Mesendoderm (in vitro differentiated cells): Measurements from ENCODE around the gene TRMT61B. TPM values are rescaled to one million over a fixed set of nuclear protein-coding genes. Genes with fewer than 3 reads are reported as not detected.
A peak's percentile ranks its signal among the peaks of the same experiment; 100 is the strongest.

Source experiments
- DNase-seq: peaks from one replicate; pipeline ENCODE4 v3.0.0; 2013
- H2AK5ac ChIP-seq: 2 replicates; pipeline ENCODE4 v1.6.1; 2013; ENCODE audit warnings: low read length, inconsistent platforms
- H2BK120ac ChIP-seq: 2 replicates; pipeline ENCODE4 v1.6.1; 2013; ENCODE audit warnings: low read depth, mild to moderate bottlenecking, low read length, moderate library complexity, mixed read lengths
- H2BK15ac ChIP-seq: replicated peaks from 2 replicates; pipeline ENCODE4 v1.6.1; 2013; ENCODE audit warnings: low read depth, mild to moderate bottlenecking, moderate library complexity
- H2BK5ac ChIP-seq: 2 replicates; pipeline ENCODE4 v1.6.1; 2013; ENCODE audit warnings: low read length, inconsistent platforms
- H3K18ac ChIP-seq: 2 replicates; pipeline ENCODE4 v1.6.1; 2013; ENCODE audit warnings: mild to moderate bottlenecking, low read length, mixed read lengths
- H3K23ac ChIP-seq: one replicate; pipeline ENCODE4 v1.6.1; 2013; ENCODE audit warnings: low read length
- H3K27ac ChIP-seq: 2 replicates; pipeline ENCODE4 v1.5.1; 2013; ENCODE audit warnings: low read depth, mild to moderate bottlenecking, inconsistent platforms, low read length, moderate library complexity
- H3K27me3 ChIP-seq: 2 replicates; pipeline ENCODE4 v1.6.1; 2013; ENCODE audit warnings: low read length, control low read depth, mild to moderate bottlenecking, inconsistent platforms; ENCODE audit not compliant: insufficient read depth, poor library complexity
- H3K36me3 ChIP-seq: 2 replicates; pipeline ENCODE4 v1.6.1; 2013; ENCODE audit warnings: low read length, inconsistent platforms; ENCODE audit not compliant: control insufficient read depth, insufficient read depth
- H3K4ac ChIP-seq: one replicate; pipeline ENCODE4 v1.6.1; 2013; ENCODE audit warnings: low read depth, mild to moderate bottlenecking, low read length, moderate library complexity
- H3K4me1 ChIP-seq: 2 replicates; pipeline ENCODE4 v1.6.1; 2013; ENCODE audit warnings: low read depth, low read length, inconsistent platforms; ENCODE audit not compliant: control insufficient read depth
- H3K4me2 ChIP-seq: 2 replicates; pipeline ENCODE4 v1.6.1; 2013; ENCODE audit warnings: low read length
- H3K4me3 ChIP-seq: 2 replicates; pipeline ENCODE4 v1.5.1; 2013; ENCODE audit warnings: mild to moderate bottlenecking, low read length
- H3K56ac ChIP-seq: one replicate; pipeline ENCODE4 v1.6.1; 2013; ENCODE audit warnings: low read length
- H3K79me1 ChIP-seq: 2 replicates; pipeline ENCODE4 v1.6.1; 2013; ENCODE audit warnings: low read length, inconsistent platforms
- H3K79me2 ChIP-seq: 2 replicates; pipeline ENCODE4 v1.6.1; 2013; ENCODE audit warnings: mild to moderate bottlenecking, low read length; ENCODE audit not compliant: control insufficient read depth, insufficient read depth
- H3K9ac ChIP-seq: 2 replicates; pipeline ENCODE4 v1.6.1; 2013; ENCODE audit warnings: low read length, inconsistent platforms
- H4K5ac ChIP-seq: one replicate; pipeline ENCODE4 v1.6.1; 2013; ENCODE audit warnings: low read length
- H4K8ac ChIP-seq: one replicate; pipeline ENCODE4 v1.6.1; 2013; ENCODE audit warnings: low read depth, mild to moderate bottlenecking, control low read depth, low read length, moderate library complexity
- WGBS: extraction: QIAGEN DNeasy Blood & Tissue Kit; methylation state at CpG from one replicate; pipeline ENCODE4 v1.1.7; 2013; ENCODE audit warnings: low lambda C conversion rate, missing lambda C conversion rate; ENCODE audit not compliant: insufficient coverage; ENCODE audit errors: extremely low coverage; 5-methylcytosine and 5-hydroxymethylcytosine counted together
- polyA plus RNA-seq, 2 experiments: library from polyadenylated mRNA; stranded (reverse); fragments of 200-250 nt; gene quantifications; one replicate each; pipeline ENCODE4 v1.2.3, GENCODE V29; 2013

TRMT61B gene
- polyA plus RNA-seq (2013, experiment 1 of 2), result 22.6 TPM
- polyA plus RNA-seq (2013, experiment 2 of 2), result 27.8 TPM

DNA sequence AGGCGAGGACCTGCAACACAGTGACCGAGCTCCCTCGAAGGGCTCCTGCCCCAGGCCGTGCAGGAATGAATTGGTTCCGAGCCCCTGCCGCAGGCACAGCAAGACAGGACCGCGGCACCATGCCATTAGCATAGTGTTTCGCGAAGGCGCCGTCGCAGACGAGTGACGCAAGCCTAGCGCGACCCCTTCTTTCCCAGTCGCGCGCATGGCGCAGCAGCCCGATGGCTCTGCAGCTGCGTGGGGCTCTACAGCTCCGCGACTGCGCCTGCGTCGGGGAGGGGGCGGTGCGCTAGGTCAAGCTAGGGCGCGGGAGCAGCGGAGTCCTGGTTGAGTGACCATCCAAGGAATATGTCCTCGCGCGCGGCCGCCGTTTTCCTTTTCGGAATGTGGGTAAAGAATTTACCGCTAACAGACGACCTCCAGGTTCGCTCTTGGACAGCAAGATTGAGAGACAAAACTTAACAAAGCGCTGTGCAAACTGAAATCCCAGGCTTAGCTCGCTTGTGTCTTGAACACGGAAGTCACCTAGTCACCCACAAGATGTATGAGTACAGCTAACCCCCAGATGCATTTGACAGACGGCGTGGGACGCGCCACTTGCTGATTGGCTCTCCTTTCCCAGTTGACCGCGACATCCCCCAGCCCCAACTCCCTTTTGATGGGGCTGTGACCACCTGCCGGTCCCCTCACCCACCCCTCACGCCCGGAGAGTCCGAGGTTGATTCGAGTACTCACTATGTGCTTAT lies at the start of gene TRMT61B:
Gene TRMT61B (minus strand): TSS at position 164 of the 746 bp plus-strand sequence. CDS start 32 bp downstream, at position 132.
- no peak within 1 kb of the TSS for H2BK120ac ChIP-seq
- H4K8ac ChIP-seq, result no peak within 1 kb of the TSS
- H3K56ac ChIP-seq, result peak within 1 kb of the TSS; percentile 97
- H3K4ac ChIP-seq, result no peak within 1 kb of the TSS
- no peak within 1 kb of the TSS for H2BK5ac ChIP-seq
- H2AK5ac ChIP-seq, result no peak within 1 kb of the TSS
- no peaks in the 10 kb centered on the region for H3K27me3 ChIP-seq
- H3K79me1 ChIP-seq, result peaks cover 11% of the 10 kb centered on the region
- no peak within 1 kb of the TSS for H3K27ac ChIP-seq
- DNase-seq, result peak; percentile 98
- H4K5ac ChIP-seq, result peak within 1 kb of the TSS; percentile 87
- no peak within 1 kb of the TSS for H3K18ac ChIP-seq
- peak within 1 kb of the TSS; percentile 89 for H3K23ac ChIP-seq
- peaks cover 20% of the 10 kb centered on the region for H3K79me2 ChIP-seq
- WGBS, result no CpG with 5 or more reads among the region's 57 CpGs
- H3K4me3 ChIP-seq, result peak within 1 kb of the TSS; percentile 100
- peak within 1 kb of the TSS; percentile 97 for H3K9ac ChIP-seq
- no peaks in the 10 kb centered on the region for H3K4me1 ChIP-seq
- H2BK15ac ChIP-seq, result no peak within 1 kb of the TSS
- peak within 1 kb of the TSS; percentile 99 for H3K4me2 ChIP-seq
- H3K36me3 ChIP-seq, result no peaks in the 10 kb centered on the region

DNA sequence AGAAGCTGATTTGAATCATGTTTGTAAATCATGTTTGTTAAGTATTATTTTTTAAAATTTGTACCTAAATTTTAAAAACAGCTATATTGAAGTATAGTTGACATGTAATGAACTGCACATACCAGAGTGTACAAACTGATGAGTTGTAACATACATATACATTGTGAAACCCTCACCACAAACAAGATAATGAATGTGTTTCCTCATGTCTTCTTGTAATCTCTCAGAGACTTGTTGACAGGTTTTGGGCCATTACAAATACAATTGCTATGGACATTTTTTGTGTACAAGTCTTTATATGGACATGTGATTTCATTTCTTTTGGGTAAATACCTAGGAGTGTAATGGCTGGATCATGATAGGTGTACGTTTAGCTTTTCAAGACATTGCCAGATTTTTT lies 45.8 kb upstream of the TRMT61B start:
- no peak overlapping the region for H3K4me3 ChIP-seq
- H3K4me1 ChIP-seq, result no peaks in the 10 kb centered on the region
- no peak overlapping the region for H2AK5ac ChIP-seq
- WGBS, result no CpG with 5 or more reads among the region's 1 CpG
- H3K18ac ChIP-seq, result no peak overlapping the region
- peaks cover 4% of the 10 kb centered on the region for H3K79me1 ChIP-seq
- H3K23ac ChIP-seq, result no peak overlapping the region
- H2BK15ac ChIP-seq, result no peak overlapping the region
- no peak overlapping the region for H2BK5ac ChIP-seq
- H3K36me3 ChIP-seq, result peaks cover 5% of the 10 kb centered on the region
- no peak for DNase-seq
- no peak overlapping the region for H4K8ac ChIP-seq
- no peak overlapping the region for H3K9ac ChIP-seq
- H2BK120ac ChIP-seq, result no peak overlapping the region
- no peak overlapping the region for H3K27ac ChIP-seq
- no peaks in the 10 kb centered on the region for H3K27me3 ChIP-seq
- no peak overlapping the region for H3K4me2 ChIP-seq
- H4K5ac ChIP-seq, result no peak overlapping the region
- peaks cover 24% of the 10 kb centered on the region for H3K79me2 ChIP-seq
- H3K4ac ChIP-seq, result no peak overlapping the region
- no peak overlapping the region for H3K56ac ChIP-seq

DNA sequence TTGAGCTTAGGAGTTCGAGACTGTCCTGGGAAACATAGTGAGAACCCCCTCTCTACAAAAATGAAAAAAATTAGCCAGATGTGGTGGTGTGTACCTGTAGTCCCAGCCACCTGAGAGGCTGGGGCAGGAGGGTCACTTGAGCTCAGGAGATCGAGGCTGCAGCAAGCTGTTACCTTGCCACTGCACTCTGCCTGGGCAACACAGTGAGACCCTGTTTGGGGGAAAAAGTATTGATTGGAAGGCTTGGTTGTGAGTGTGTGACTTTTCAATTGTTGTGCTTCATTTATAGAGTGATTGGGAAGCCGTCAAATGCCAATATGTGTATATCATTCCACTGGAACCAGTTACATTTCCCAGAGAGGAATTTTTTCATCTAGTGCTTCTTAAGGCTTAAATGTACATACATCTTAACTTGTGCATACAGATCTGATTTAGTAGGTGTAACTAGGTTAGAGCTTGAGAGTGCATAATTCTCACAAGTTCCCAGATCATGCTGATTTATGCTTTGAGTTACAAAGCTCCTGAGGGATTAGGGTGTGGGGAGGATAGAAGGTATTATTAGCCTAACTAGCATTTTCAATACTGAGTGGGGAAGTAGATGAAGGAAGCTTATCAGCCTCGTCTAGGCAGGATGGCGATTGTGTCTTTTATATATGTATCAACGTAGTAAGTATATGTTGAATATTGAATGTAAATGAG lies 39.7 kb upstream of the TRMT61B start:
- no peak overlapping the region for H4K5ac ChIP-seq
- H2AK5ac ChIP-seq, result no peak overlapping the region
- no peak overlapping the region for H3K18ac ChIP-seq
- no peak overlapping the region for H3K4me3 ChIP-seq
- peak overlapping the region; percentile 57 for H3K27ac ChIP-seq
- DNase-seq, result no peak
- H3K56ac ChIP-seq, result no peak overlapping the region
- H3K4me2 ChIP-seq, result no peak overlapping the region
- H3K23ac ChIP-seq, result no peak overlapping the region
- H3K4ac ChIP-seq, result no peak overlapping the region
- no peak overlapping the region for H2BK5ac ChIP-seq
- peaks cover 58% of the 10 kb centered on the region for H3K79me2 ChIP-seq
- peaks cover 2% of the 10 kb centered on the region for H3K4me1 ChIP-seq
- WGBS, result 100% methylated on average over 1 of the region's 6 CpGs
- no peak overlapping the region for H4K8ac ChIP-seq
- peaks cover 7% of the 10 kb centered on the region for H3K79me1 ChIP-seq
- H2BK15ac ChIP-seq, result no peak overlapping the region
- no peaks in the 10 kb centered on the region for H3K27me3 ChIP-seq
- peaks cover 15% of the 10 kb centered on the region for H3K36me3 ChIP-seq
- H2BK120ac ChIP-seq, result no peak overlapping the region
- no peak overlapping the region for H3K9ac ChIP-seq

DNA sequence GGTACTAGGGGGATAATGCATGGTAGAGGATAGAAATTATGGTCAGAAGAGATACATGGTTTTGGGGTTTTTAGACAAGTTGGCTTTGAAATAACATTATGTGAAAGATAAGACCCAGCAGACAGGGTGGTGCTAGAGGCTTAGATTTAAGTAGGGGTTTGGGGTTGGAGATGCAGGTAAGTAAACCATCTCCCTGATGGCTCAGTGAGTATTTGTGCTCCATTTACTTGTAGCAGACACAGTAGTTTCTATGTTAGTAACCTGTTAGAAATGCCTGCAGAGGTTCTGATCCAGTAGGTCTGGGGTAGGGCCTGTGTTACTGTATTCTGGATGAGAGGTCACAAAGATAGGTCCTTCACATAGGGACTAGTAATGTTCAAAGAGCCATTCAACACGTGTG lies 38.1 kb upstream of the TRMT61B start:
- H3K36me3 ChIP-seq, result peaks cover 13% of the 10 kb centered on the region
- WGBS, result no CpG with 5 or more reads among the region's 1 CpG

DNA sequence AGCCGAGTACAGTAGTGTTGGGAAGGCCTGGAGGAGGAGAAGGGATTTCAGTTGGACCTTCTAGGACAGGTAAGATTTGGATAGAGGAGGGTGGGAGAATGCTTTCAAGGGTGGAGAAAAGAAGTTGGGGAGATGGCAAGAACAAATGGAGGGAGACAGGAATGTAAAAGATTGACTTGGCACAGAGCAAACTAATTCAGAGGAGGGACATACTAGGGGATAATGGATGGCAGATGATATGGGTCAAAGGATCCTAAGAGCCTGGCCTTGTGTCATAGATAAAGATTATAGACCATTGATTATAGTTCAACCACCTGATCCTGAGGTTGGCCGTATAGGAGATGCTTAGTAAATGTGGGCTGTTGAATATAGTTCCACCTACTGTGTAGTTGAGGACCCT lies 36.7 kb upstream of the TRMT61B start:
- WGBS, result no CpG with 5 or more reads among the region's 2 CpGs

More for the DNA sequence above, 38.1 kb upstream of the TRMT61B start:
- Histone ChIP-seq H2AK5ac (no peak overlapping the region), H3K23ac (no peak overlapping the region), H2BK5ac (no peak overlapping the region), H3K18ac (no peak overlapping the region), H3K56ac (no peak overlapping the region), H3K4me3 (no peak overlapping the region), H3K27ac (no peak overlapping the region), H3K79me2 (peaks cover 66% of the 10 kb centered on the region), H2BK15ac (no peak overlapping the region), H3K79me1 (peaks cover 7% of the 10 kb centered on the region), H3K9ac (no peak overlapping the region), H3K4me2 (no peak overlapping the region), H2BK120ac (no peak overlapping the region), H3K4me1 (peaks cover 3% of the 10 kb centered on the region), H4K8ac (no peak overlapping the region), H3K4ac (no peak overlapping the region), H4K5ac (no peak overlapping the region), H3K27me3 (no peaks in the 10 kb centered on the region)
- DNase-seq, result no peak

More for the DNA sequence above, 36.7 kb upstream of the TRMT61B start:
- Histone ChIP-seq H2BK5ac (no peak overlapping the region), H3K79me2 (peaks cover 69% of the 10 kb centered on the region), H4K5ac (no peak overlapping the region), H3K18ac (no peak overlapping the region), H3K4ac (no peak overlapping the region), H2BK15ac (no peak overlapping the region), H3K9ac (no peak overlapping the region), H3K79me1 (peaks cover 6% of the 10 kb centered on the region), H3K27ac (no peak overlapping the region), H3K56ac (no peak overlapping the region), H3K4me3 (no peak overlapping the region), H2BK120ac (no peak overlapping the region), H3K4me2 (no peak overlapping the region), H4K8ac (no peak overlapping the region), H3K4me1 (peaks cover 3% of the 10 kb centered on the region), H3K27me3 (no peaks in the 10 kb centered on the region), H3K23ac (no peak overlapping the region), H3K36me3 (peaks cover 13% of the 10 kb centered on the region), H2AK5ac (no peak overlapping the region)
- DNase-seq, result no peak
